Effector CD8-positive, alpha-beta T cell (primary cell): ENCODE measurements around the gene PLPP6.
"Not testable (repeated sequence)": the region's sequence is repeated elsewhere in the genome, so short reads cannot be mapped to it uniquely, and the experiment has no call there.

Source experiments
- DNase-seq: peaks from one replicate; lab custom pipeline; 2025; lab: John Stamatoyannopoulos, UW
- total RNA-seq, 4 experiments: gene quantifications; one replicate each; lab custom pipeline; 2026; lab: John Stamatoyannopoulos, UW

PLPP6 gene
- 7.6 to 20.3 (median 12.6) reads per million in 4 experiments for total RNA-seq

GRCh38 chr9:4662108-4662988, at the start of gene PLPP6:
TSS of gene PLPP6 (plus strand) at chr9:4662294. CDS start at chr9:4662376, 82 bp downstream.
- peak; percentile 73 for DNase-seq

GRCh38 chr9:4614627-4615026, 47.5 kb upstream of the PLPP6 start:
- DNase-seq: no peak

- no peak for DNase-seq
These were observed 46.8 kb upstream of the PLPP6 start for GRCh38 chr9:4615251-4615650.

GRCh38 chr9:4615778-4616177, 46.3 kb upstream of the PLPP6 start:
- no peak for DNase-seq

GRCh38 chr9:4617752-4618151, 44.3 kb upstream of the PLPP6 start:
- DNase-seq: no peak

GRCh38 chr9:4618700-4619099, 43.4 kb upstream of the PLPP6 start:
- no peak for DNase-seq

GRCh38 chr9:4620057-4620765, 41.9 kb upstream of the PLPP6 start:
- no peak for DNase-seq

- DNase-seq: no peak
These were observed 41.1 kb upstream of the PLPP6 start for GRCh38 chr9:4620881-4621555.

GRCh38 chr9:4622016-4622415, 40.1 kb upstream of the PLPP6 start:
- no peak for DNase-seq

GRCh38 chr9:4630836-4631235, 31.3 kb upstream of the PLPP6 start:
- no peak for DNase-seq

GRCh38 chr9:4638968-4639367, 23.1 kb upstream of the PLPP6 start:
- no peak for DNase-seq

- no peak for DNase-seq
These were observed 22.7 kb upstream of the PLPP6 start for GRCh38 chr9:4639420-4639819.

- DNase-seq: peak; percentile 17
These were observed 22.1 kb upstream of the PLPP6 start for GRCh38 chr9:4640027-4640426.

GRCh38 chr9:4642351-4642750, 19.7 kb upstream of the PLPP6 start:
- no peak for DNase-seq

- no peak for DNase-seq
These were observed 8.0 kb upstream of the PLPP6 start for GRCh38 chr9:4654084-4654483.

- no peak for DNase-seq
These were observed 7.6 kb upstream of the PLPP6 start for GRCh38 chr9:4654538-4654937.

- not testable (repeated sequence) for DNase-seq
These were observed 5.9 kb upstream of the PLPP6 start for GRCh38 chr9:4656196-4656595.

- no peak for DNase-seq
These were observed 5.5 kb upstream of the PLPP6 start for GRCh38 chr9:4656621-4657020.

- DNase-seq: no peak
These were observed 4.5 kb upstream of the PLPP6 start for GRCh38 chr9:4657426-4658159.

- DNase-seq: not testable (repeated sequence)
These were observed 1.4 kb upstream of the PLPP6 start for GRCh38 chr9:4660665-4661064.

- no peak for DNase-seq
These were observed 929 bp upstream of the PLPP6 start for GRCh38 chr9:4661165-4661564.

GRCh38 chr9:4661611-4662010, 483 bp upstream of the PLPP6 start:
- DNase-seq: peak; percentile 17
